GM18520 (cell line): ENCODE results near the gene HIGD1C.

ENCODE experiments used
- ATAC-seq: cut with Tn5 transposase; IDR thresholded peaks from one replicate; pipeline ENCODE4 v1.9.1; 2021; ENCODE audit not compliant: unreplicated experiment

Gene HIGD1C

DNA sequence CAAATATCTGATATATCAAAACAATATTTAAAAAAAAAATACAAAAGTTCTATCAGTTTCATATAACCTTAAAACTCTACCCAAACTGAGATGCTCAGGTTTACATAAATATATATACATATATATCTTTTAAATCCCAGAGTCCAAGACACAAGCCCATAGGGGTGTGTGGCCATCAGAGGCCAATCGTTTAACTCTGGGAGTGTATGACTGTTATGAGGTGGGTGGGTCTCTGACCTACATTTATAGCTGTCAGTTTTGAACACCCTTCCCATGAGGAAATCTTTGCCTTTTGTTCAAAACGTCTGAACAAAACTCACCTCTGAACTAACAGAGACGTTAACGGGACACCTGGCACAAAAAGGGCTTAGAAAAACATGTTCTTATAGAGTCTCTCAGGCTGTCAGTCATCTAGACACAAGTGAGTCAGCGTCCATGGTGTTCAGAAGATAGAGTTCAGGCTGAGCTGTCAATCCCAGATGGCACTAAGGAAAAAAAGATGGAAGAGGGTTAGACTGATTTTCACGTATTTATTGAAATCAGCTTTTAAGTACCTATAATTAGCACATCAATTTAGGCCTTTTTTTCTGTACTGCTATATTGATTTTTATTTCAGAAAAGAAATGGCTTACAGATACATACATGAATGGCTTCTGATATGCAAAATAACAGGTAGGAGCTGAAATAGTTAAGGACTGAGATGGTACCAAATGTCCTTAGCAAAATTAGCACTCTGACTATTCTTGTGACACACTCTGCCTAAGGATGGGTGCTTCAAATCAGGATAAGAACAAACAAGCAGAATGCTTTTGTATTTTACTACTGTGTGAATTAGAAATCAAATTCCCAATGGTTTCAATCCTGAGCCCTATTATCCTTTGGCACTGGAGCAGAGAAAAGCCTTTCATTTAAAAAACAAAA lies 29.2 kb downstream of the HIGD1C start:
- no peak for ATAC-seq

DNA sequence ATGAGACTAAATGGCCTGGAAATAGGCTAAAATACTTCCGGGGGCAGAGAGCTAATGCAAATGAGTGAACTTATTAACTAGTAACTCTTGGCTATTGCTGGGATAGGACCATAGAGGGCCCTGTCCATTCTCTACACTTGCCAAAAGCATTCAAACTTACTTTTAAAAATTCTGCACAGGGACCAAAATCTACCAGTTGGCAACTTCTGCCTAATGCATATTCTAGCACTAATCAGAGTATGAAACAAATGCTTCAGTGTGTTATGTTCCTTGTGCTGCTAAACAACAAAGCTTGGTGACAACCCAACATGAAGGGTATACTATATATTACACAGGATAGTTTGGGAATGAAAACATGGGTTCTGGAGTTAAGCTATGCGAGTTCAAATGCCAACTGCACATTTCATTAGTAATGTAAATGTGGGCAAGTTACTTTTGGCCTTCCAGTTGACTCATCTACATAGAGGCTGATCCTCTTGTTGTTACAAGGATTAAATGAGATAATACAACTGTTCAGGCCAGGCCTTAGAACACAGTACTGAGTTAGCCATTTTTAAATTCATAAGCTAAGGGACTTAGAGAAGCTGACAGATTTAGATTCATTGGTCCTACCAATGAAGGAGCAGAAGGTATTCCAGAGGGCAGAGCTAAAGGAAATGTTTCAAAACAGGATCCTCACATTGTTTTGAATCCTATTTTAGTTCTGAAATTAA lies 32.4 kb downstream of the HIGD1C start:
- no peak for ATAC-seq

DNA sequence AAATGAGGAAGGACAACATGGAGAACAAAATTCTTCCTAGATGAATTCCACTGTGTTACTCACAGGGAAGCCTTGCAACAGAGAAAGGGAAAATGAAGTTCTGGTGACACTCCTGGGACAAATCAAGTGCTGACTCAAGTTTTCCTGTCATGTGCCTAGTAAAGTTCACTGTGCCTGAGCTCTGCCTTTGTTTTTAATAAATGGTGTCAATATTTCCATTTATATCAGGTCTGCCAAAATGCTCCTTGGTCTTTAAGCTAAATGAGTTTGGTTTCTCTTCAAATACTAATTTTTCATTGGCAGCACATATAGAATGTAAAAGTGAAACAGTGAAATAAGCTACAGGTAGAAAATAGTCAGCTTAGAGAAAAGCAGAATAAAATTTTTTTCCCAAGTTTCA lies 33.0 kb downstream of the HIGD1C start:
- no peak for ATAC-seq

DNA sequence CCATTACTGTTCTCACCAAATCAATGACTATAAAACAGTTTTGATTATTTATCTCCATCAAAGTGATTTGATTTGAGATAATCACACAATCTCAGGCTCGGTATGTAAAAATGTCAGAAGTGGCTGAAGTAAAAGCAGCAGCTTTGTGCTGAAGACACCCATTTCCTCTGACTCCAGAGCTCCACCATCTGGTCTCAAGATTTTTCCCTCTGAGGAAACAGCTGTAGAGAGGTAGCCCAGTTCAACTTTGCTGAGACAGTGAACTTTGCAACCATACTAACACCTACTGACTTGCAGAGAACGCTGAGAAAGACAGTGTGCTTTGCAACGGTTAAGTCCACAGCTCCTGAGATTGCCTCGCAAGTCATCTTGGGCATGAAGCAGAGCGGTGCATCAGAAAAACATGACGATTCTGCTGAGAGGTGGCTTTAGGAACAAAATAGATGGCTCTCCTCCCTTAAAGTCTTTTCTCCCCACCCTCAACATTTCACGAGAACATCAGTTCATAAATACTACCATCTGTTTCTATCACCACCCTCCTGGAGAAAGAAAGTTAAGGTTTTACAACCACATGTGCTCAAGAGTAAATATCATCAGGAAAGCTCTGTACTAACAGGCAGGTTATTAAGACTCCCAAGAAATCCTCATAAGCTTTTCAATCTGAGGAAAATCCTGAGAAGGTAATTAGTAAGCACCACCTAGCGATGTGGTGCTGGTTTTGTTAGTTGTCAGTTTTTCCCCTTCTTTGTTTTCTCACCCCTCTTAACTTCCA lies 34.8 kb downstream of the HIGD1C start:
- ATAC-seq = no peak

DNA sequence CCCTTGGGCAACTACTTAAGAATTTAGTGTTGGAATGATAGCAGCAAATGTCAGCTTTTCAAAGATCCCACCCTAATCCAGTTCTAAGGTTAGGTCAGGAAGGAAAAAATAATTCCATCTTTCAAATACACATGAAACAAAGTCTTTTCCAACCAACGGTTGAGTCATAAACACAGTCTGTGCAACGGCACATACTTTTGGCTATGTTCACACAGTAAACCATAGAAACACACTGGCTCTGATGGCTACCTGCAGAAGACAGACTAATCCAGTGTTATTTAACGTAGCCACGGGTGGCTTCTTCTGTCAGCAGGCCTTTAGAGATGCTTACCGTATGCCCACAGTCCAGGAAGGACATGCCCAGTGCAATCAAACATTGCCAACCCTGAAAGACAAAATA lies 35.7 kb downstream of the HIGD1C start:
- ATAC-seq = no peak

DNA sequence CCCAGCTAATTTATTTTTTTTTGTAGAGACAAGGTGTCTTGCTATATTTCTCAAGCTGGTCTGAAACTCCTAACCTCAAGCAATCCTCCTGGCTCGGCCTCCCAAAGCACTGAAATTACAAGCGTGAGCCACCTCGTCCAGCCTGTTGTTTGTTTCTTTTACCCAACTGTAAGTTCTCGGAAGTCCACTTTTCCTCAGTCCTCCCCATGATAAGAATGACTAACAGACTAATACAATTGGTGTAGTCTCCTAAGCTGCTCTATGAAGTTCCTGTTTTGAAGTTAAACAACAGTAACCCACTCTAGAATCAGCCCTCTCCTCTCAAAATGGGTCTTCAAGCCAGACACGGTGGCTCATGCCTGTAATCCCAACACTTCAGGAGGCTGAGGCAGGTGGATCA lies 36.5 kb downstream of the HIGD1C start:
- no peak for ATAC-seq

DNA sequence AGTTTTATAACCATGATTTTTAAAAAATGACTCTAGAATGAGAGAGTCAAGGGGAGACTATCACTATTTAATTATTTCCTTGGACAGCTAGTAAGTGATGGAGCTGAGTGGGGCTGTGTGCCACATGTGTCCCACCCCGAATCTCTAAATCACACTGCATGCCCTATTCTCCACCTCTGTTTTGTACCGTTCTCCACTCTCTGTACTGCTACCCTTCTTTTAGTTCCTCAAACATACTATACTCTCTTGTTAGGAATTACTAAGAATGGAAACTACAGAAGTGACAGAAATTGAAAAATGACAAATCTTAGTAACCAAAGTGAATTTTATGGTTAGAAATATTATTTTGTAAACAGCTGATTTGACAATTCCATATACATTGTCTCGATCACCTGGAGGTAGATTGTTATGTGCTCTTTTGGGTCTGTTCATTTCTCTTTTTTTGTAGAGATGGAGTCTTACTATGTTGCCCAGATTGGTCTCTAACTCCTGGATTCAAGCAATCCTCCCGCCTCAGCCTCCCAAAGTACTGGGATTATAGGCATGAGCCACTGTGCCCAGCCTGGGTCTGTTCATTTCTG lies 37.9 kb downstream of the HIGD1C start:
- no peak for ATAC-seq

DNA sequence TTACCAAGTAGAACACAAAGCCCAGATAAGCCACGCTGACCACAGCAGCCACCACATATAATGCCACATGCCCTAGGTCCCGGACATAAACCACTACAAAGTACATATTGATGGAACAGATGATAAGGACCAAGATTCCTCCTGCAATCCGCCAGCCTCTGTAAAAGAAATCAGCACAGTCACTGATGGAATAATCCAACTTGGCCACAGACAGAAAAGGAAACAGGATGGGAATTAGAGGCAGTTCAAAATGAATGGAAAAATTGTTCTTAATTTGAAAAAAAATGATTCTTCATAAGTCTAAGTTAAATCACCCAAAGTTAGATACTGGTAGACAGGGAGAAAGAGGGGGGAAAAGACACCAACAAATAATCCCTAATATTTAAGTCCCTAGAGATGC lies 38.4 kb downstream of the HIGD1C start:
- ATAC-seq = no peak

DNA sequence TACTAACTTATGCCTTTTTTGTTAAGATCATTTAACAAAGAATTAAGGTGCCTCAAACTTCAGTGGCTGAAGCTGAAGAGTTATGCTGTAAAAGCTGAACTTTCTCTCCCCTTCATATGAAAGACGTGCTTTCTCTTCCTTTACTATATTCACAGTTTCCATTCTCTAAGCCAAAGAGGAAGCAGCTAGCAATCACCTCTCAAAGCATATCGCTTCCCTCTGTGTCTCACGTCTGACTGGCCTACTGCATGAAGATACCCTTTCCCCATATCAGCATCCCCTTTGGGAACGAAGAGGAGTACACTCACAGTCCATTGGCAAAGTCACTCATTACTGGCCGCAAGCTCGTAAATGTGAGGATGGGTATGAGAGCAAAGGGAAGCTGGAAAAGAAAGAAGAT lies 38.9 kb downstream of the HIGD1C start:
- ATAC-seq = no peak

DNA sequence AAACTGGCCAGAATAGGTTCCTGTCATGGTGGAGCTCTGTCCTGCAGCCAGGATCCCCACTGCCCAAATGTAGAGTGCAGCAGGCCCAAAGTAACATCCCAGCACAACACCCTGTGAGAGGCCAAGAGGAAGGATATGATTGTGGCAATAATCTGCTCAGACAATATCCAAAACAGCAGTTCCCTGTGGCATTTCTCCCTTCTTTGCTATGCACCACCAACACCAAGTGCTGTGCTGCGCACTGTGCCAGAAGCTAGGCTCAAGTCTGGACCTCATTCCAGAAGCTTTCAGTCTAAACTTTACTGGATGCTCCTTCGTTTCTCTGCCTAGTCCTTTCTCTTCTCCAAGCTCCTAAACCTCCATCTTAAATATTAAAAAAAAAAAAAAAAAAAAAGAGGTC lies 40.5 kb downstream of the HIGD1C start:
- no peak for ATAC-seq

DNA sequence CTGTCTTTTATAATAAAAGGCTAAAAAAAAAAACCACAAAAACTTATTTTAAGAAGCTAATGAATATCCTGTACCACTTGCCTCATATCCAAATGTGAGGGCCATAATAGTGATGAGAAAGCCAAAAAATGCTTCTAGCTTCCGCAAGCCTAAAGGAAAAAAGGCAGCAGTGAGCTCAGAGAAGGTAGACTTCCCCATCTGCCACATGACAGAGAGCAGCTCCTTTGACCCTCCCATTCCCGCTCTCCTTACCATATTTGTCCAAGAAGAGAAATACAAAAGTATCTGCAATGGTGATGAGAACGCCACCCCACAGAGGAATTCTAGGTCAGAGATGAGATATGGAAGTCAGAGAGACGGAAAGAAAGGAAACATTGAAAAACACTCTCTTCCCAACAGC lies 46.7 kb downstream of the HIGD1C start:
- ATAC-seq = no peak

DNA sequence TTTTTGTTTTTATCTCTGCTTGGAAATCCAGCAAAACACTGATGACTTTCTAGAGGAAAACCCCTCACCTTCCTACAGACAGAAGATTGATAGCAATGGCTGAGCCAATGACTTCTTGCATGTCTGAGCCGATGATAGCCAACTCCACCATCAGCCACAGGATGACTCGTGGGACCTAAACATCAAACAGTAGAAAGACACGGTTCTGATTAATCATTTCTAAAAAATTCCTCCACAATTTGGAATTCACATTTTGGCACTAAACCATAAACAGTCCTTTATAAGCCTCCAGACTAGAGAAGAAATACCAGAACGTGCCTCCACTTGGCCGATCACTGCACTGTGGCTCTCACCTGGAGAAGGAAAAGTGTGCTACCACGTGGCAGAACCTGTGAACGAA lies 47.9 kb downstream of the HIGD1C start:
- ATAC-seq = no peak

DNA sequence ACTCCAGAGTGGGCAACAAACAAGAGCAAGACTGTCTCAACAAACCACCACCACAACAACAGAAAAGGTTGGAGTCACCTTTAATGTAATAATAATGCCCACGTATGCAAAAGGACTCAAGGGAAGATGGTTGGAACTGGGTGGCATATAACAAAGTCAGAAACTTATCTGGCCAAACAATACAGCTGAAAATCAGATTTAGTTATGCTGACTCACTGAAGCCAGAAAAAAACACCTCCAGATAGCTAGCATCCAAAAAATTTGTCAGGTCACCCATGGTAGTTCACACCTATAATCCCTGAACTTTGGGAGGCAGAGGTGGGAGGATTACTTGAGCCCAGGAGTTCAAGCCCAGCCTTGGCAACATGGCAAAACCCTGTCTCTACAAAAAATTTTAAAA lies 49.5 kb downstream of the HIGD1C start:
- no peak for ATAC-seq

DNA sequence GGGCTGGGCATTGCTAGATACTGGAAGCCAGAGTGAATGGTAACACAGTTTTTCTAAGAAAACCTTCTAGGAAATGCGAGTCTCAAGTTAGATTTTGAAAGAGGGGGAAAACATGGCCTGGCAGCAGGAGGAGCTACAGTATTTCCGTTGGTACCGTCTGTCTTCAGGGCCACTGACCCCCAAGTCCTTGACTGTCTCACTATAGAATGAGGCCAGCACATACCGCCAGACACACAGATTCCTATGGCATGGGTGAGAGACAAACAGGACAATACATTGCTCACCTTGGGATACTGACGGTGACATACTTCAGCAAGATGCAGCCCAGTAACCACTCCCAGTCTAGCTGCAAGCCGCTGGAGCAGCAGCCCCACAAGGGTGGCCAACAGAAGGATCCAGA lies 52.2 kb downstream of the HIGD1C start:
- ATAC-seq = no peak

DNA sequence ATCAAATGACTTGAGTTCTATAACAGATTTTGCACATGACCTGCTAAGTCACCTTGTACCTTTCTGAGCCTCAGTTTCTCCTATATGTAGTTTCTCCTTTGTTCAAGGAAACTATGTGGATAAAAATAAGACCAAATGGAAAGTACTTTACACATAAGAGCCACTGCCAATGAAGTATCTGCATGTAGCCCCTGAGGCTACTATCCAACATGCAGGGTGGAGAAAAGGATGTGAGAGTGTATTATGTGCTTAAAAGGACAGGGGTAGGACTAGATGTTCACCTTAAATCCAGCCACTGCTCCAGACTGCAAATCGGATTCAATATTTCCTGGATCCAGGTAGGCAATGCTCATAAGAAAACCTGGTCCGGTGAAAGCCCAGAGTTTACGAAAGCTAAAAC lies 52.7 kb downstream of the HIGD1C start:
- ATAC-seq = no peak

DNA sequence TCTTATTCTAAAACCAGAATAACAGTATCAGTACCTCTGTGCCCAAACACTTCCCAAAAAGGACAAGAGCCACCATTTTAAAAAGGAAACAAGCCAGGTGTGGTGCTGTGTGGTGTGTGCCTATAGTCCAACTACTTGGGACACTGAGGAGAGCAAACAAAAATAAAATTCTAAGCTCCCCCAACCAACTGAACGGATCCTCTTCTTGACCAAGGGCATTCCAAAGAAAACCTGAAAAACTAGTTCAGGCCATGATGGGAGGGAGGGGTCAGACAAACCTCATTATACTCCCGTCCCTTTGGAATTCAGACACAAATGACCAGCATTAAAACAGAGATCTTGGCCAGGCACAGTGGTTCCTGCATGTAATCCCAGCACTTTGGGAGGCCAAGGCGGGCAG lies 53.3 kb downstream of the HIGD1C start:
- ATAC-seq = no peak

DNA sequence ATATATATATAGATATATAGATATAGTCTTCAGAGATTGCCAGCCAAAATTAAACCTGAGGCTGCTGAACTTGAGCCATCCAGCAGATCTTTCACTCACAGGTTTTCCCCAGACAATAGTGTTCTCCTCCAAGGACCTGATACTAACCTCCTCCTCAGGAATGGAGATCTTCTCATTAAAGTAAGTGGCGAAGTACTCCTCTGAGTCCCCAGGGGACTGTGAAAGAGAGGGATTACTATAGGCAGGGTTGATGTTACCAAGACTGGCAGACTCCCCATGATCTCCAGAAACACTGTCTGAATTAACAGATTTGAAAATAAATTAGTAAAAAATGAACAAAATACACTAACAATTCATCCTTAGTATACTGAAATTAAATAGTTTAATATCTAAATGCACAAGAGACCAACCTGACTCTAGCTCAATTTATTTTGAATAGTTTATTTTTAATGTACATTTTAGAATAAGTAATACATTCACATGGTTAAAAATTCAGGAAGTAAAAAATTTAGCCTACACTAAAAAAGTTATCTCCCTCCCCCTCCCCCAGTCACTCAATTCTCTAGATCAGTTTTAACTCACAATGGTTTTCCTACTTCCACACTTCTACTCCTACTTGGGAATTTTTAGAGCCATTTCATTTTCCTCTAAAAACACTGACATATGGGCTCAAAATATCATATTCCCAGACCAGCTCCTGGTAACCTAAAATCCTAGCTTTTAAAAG lies 56.1 kb downstream of the HIGD1C start:
- no peak for ATAC-seq

DNA sequence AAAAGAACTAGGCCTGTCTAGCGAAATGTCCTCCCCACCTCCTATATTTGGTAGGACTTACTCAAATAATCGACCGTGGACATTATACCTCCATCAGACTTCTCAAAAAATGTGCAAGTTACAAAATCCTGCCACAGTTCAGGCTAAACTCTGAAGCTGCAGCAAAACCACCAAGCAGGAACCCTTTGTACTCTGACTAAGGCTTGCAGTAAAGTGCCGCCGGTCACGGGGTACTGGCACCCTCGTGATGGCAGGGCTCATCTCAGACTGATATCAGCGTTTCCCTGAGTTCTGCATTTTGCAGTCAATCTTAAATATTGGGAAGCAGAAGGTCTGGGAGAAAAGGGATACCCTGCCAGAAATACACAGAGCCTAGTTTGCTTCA lies 56.7 kb downstream of the HIGD1C start:
- no peak for ATAC-seq

DNA sequence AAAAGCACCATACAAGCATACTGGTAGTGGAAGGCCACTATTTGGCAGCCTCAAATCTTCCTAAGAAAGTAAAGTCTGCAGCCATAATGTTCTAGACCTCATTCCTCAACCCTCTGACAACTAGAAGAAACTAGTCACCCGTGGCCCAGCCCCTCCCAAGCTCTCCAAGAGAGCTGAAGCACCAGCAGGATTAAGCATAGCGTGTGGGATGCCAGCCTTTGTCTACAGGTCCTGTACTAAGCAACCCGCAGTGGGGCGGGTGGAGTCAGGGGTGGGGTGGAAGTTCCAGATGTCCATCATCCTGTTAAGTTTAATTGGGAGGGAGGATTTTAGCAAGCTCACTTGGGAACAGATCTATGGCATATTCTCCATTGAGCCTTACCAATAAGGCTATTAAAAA lies 59.6 kb downstream of the HIGD1C start:
- ATAC-seq = no peak

DNA sequence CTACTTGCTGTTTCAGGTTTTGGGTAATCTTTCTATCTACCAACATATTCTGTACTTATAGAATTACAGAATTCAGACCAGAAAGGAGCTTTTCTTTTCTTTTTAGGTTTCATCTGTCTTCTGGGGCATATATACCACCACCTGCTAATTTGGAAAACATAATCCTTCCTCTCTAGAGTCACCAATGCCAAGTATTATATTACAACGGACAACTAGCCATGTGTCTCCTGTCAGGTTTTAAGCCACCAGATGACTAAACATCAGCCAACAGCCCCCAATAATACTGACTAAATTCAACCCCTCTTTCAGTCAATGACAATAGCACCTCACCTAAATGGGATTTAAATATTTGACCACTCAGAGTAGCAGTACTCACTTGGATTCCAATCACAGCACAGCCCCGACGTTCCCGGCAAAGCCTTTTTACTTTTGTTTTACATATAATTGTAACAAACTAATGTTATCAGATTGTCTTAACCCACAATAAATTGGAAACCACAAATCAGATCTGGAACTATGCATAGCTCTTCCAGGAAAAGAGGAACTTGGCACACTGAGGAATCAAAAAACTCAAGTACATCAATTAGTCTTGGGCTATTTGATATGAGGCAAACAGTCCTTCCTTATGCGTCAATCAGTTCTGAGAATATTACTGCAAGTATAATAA lies 60.4 kb downstream of the HIGD1C start:
- no peak for ATAC-seq
